K562 (cell line): Measurements from ENCODE around the gene ZDHHC6. TPM values are rescaled to one million over a fixed set of nuclear protein-coding genes. Genes with fewer than 3 reads are reported as not detected.

Experiments
- CEBPG ChIP-seq, 3 experiments: fragments of 200-800 bp in 1 of 3; sonication (Bioruptor generic) in 1 of 3; sonication (generic) in 1 of 3; formaldehyde crosslinking in 1 of 3; IDR thresholded peaks in 2 of 3; conservative IDR thresholded peaks in 1 of 3; 2 replicates each; pipeline versions ENCODE4 v1.6.1 to v1.8.0; 2016 to 2022; ENCODE audit warnings: missing compliant biosample characterization in 2 of 3, missing genetic modification characterization in 2 of 3, mild to moderate bottlenecking in 1 of 3, missing genetic modification reagents in 1 of 3
- CREBBP ChIP-seq: IDR thresholded peaks from one replicate; pipeline ENCODE4 v1.6.1; 2012; ENCODE audit warnings: low read depth, mild to moderate bottlenecking, control low read depth, inconsistent platforms, low read length
- CSDE1 ChIP-seq, 2 experiments: fragments of 450-650 bp; IDR thresholded peaks; 2 replicates each; pipeline ENCODE4 v1.6.1; 2016; ENCODE audit warnings: mild to moderate bottlenecking in 1 of 2
- E2F3 ChIP-seq: fragments of 250-450 bp; sonication (Bioruptor Pico); IDR thresholded peaks from 2 replicates; pipeline ENCODE4 v1.4.0; 2020; ENCODE audit warnings: mild to moderate bottlenecking
- PHF8 ChIP-seq: fragments of 200-600 bp; sonication (generic); IDR thresholded peaks from 2 replicates; pipeline ENCODE4 v1.6.1; 2012; ENCODE audit warnings: mixed run types, mild to moderate bottlenecking, inconsistent platforms, low read length, moderate library complexity, borderline replicate concordance
- SMAD3 ChIP-seq: fragments of 450-650 bp; formaldehyde crosslinking; conservative IDR thresholded peaks from 2 replicates; pipeline ENCODE4 v1.4.0; 2020; ENCODE audit warnings: mild to moderate bottlenecking
- SMARCB1 ChIP-seq: IDR thresholded peaks from 2 replicates; pipeline ENCODE4 v1.6.1; 2011; ENCODE audit warnings: improper control_type of control experiment, low read depth; ENCODE audit not compliant: insufficient read length
- TEAD2 ChIP-seq: fragments of 450-650 bp; IDR thresholded peaks from 2 replicates; pipeline ENCODE4 v1.6.1; 2016; ENCODE audit warnings: missing genetic modification characterization, control low read depth, missing compliant biosample characterization
- VEZF1 ChIP-seq: fragments of 200-800 bp; sonication (Bioruptor generic); IDR thresholded peaks from 2 replicates; pipeline ENCODE4 v1.6.1; 2017; ENCODE audit warnings: missing genetic modification characterization, missing compliant biosample characterization
- XRCC4 ChIP-seq: IDR thresholded peaks from one replicate; pipeline ENCODE4 v1.6.1; 2011; ENCODE audit not compliant: insufficient read depth, insufficient read length; ENCODE audit errors: extremely low read depth
- XRCC5 ChIP-seq: fragments of 200-400 bp; formaldehyde crosslinking; IDR thresholded peaks from 2 replicates; pipeline ENCODE4 v1.6.1; 2017; ENCODE audit warnings: low read depth, mild to moderate bottlenecking, low read length
- ZBTB1 ChIP-seq: sonication (generic); formaldehyde crosslinking; IDR thresholded peaks from 2 replicates; pipeline ENCODE4 v1.8.1; 2023; ENCODE audit warnings: missing genetic modification reagents, low read depth, mild to moderate bottlenecking, borderline replicate concordance
- ZBTB11 ChIP-seq, 3 experiments: fragments of 200-800 bp in 1 of 3; fragments of 250-450 bp in 1 of 3; fragments of 450-650 bp in 1 of 3; sonication (Bioruptor Pico) in 1 of 3; sonication (Bioruptor generic) in 1 of 3; formaldehyde crosslinking in 1 of 3; IDR thresholded peaks; 2 replicates each; pipeline versions ENCODE4 v1.6.1 to v1.8.0; 2016 to 2022; ENCODE audit warnings: mild to moderate bottlenecking in 2 of 3, missing genetic modification characterization in 2 of 3, missing compliant biosample characterization in 1 of 3, moderate library complexity in 1 of 3
- ZFX ChIP-seq: sonication (generic); formaldehyde crosslinking; IDR thresholded peaks from 2 replicates; pipeline ENCODE4 v1.8.0; 2022; ENCODE audit warnings: mild to moderate bottlenecking, missing genetic modification reagents, moderate library complexity
- ZNF133 ChIP-seq: fragments of 250-450 bp; sonication (Bioruptor Pico); IDR thresholded peaks from 2 replicates; pipeline ENCODE4 v1.4.0; 2020; ENCODE audit warnings: mild to moderate bottlenecking
- polyA plus RNA-seq, 8 experiments: library from polyadenylated mRNA; depleted of rRNA in 4 of 8; stranded (reverse) in 5 of 8; unstranded in 3 of 8; fragments of >200 nt; fragmentation: Nextera tagmentation in 2 of 8; fragmentation: Illumina TruSeq in 1 of 8; extraction: Ambion mirVana in 2 of 8; extraction: Trizol in 1 of 8; gene quantifications; 2 replicates each; pipeline versions ENCODE4 v1.2.1 to v1.2.3, GENCODE V29; 2011 to 2014; ENCODE audit warnings: inconsistent platforms in 1 of 8, missing spikeins in 1 of 8
- total RNA-seq, 7 experiments: library from RNA; depleted of rRNA in 6 of 7; stranded (reverse); fragments of >200 nt in 6 of 7; fragmentation: Illumina TruSeq in 2 of 7; extraction: Trizol in 2 of 7; gene quantifications; 2 replicates each; pipeline versions ENCODE4 v1.2.1 to v1.2.3, GENCODE V29; 2011 to 2021; ENCODE audit warnings: low replicate concordance in 1 of 7
- TF ChIP-seq, protein P1 (sequence below): sonication (generic); formaldehyde crosslinking; IDR thresholded peaks from 2 replicates; pipeline ENCODE4 v1.8.0; 2022; ENCODE audit warnings: mild to moderate bottlenecking, missing genetic modification reagents
- TF ChIP-seq, protein P2 (sequence below): fragments of 450-650 bp; formaldehyde crosslinking; IDR thresholded peaks from 2 replicates; pipeline ENCODE4 v1.4.0; 2022; ENCODE audit warnings: mild to moderate bottlenecking, moderate library complexity

The ZDHHC6 gene
- total and polyA plus RNA-seq, 9 of the 15 experiments (the other 6 are each of a cell fraction or from before 2014, with no cell fraction given): 13.6 to 30.5 (median 21.5) TPM

- peak; percentile 41 for TF ChIP-seq ZFX
- TF ChIP-seq SMARCB1: no peak
- 0 out of 2 replicates have a peak, but pooled peaks have one; percentile 10 for TF ChIP-seq VEZF1
- 0 out of 2 replicates have a peak, but pooled peaks have one; percentile 26 for TF ChIP-seq E2F3 (CRISPR knock-in tag)
- no peak for TF ChIP-seq CEBPG (CRISPR knock-in tag; IDR thresholded peaks at IDR 0.05)
- TF ChIP-seq CEBPG (tag; conservative IDR thresholded peaks at IDR 0.05 in 1 of 2, IDR thresholded peaks at IDR 0.05 in 1 of 2): no peak
- 0 out of 4 replicates have a peak, but pooled peaks of 1 of the 2 experiments have one; percentile 28 for TF ChIP-seq CSDE1 (IDR thresholded peaks at IDR 0.05)
- no peak for TF ChIP-seq ZNF133 (CRISPR knock-in tag)
- no peak for TF ChIP-seq TEAD2 (tag)
- no peak for TF ChIP-seq ZBTB1 (CRISPR knock-in tag)
- TF ChIP-seq ZBTB11 (CRISPR knock-in tag; IDR thresholded peaks at IDR 0.05): peak; percentile 97 to 99 (median 99)
- no peak; the same call in 1 of the 2 replicates for TF ChIP-seq XRCC5
- TF ChIP-seq, protein P1, sequence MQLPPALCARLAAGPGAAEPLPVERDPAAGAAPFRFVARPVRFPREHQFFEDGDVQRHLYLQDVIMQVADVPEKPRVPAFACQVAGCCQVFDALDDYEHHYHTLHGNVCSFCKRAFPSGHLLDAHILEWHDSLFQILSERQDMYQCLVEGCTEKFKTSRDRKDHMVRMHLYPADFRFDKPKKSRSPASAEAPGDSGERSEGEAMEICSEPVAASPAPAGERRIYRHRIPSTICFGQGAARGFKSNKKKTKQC (CRISPR knock-in tag): no peak
- no peak for TF ChIP-seq SMAD3
- TF ChIP-seq, protein P2, sequence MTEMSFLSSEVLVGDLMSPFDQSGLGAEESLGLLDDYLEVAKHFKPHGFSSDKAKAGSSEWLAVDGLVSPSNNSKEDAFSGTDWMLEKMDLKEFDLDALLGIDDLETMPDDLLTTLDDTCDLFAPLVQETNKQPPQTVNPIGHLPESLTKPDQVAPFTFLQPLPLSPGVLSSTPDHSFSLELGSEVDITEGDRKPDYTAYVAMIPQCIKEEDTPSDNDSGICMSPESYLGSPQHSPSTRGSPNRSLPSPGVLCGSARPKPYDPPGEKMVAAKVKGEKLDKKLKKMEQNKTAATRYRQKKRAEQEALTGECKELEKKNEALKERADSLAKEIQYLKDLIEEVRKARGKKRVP (CRISPR knock-in tag): no peak
- no peak for TF ChIP-seq CREBBP
- peak; percentile 82; the same call in 1 of the 2 replicates for TF ChIP-seq PHF8
- no peak for TF ChIP-seq XRCC4
Measured at GRCh38 chr10:112446855-112447619, at the start of gene ZDHHC6, which contains the start of gene VTI1A (continued).
